ENCODE measurements around the gene SH3TC1.

The SH3TC1 gene

DNA sequence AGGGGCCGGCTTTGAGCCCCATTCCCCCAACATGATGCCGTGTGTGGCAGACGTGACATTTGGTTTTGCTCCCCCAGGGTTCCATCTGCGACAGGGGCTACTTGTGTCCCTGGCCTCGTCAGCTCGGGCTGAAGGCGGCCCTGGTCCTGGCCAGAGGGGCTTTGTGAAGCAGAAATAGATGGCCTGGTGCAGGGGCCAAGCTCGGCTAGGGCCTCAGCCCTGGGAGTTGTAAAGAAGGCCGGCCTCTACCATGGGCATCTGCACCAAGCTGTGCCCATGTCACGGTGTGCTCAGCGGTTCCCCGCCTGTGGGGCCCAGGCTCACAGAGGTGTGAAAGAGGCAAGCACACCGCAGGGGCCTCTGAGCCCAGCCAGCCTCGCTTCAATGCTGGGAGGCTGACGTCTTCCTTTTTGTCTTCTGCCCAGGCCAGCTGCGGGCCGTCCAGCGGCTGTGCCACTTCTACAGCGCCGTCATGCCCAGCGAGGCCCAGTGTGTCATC, 32.5 kb downstream of the SH3TC1 start:
- TF ChIP-seq, protein P1, sequence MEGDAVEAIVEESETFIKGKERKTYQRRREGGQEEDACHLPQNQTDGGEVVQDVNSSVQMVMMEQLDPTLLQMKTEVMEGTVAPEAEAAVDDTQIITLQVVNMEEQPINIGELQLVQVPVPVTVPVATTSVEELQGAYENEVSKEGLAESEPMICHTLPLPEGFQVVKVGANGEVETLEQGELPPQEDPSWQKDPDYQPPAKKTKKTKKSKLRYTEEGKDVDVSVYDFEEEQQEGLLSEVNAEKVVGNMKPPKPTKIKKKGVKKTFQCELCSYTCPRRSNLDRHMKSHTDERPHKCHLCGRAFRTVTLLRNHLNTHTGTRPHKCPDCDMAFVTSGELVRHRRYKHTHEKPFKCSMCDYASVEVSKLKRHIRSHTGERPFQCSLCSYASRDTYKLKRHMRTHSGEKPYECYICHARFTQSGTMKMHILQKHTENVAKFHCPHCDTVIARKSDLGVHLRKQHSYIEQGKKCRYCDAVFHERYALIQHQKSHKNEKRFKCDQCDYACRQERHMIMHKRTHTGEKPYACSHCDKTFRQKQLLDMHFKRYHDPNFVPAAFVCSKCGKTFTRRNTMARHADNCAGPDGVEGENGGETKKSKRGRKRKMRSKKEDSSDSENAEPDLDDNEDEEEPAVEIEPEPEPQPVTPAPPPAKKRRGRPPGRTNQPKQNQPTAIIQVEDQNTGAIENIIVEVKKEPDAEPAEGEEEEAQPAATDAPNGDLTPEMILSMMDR (conservative IDR thresholded peaks at IDR 0.05; ENCODE audit: control insufficient read depth, insufficient read depth, low read depth, low read length), result no peak
- no peak for DNase-seq (ENCODE audit: low read depth)
- no peak overlapping the region for H3K4me3 ChIP-seq (ENCODE audit: control insufficient read depth, low read depth, low read length)

DNA sequence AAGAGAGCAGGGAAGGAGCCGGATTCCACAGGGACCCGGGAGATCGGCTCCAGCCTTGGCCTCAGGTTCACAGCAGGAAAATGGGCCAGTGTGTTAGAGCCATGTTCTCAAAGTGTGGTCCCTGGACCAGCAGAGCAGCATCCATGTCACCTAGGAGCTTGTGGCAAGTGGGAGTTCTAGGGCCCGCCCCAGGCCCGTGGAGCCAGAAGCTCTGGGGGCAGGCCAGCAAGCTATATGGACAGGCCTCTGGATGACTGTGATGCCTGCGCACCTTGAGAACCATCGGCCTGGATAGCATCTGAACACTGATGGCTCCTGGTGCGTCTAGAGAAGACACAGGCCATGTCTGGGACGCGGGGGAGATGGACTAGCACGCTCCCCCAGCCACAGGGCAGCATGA, 33.7 kb downstream of the SH3TC1 start:
- TF ChIP-seq, protein P1 (conservative IDR thresholded peaks at IDR 0.05; ENCODE audit: control insufficient read depth, insufficient read depth, low read depth, low read length), result no peak
- no peak for DNase-seq (ENCODE audit: low read depth)
- no peak overlapping the region for H3K4me3 ChIP-seq (ENCODE audit: control insufficient read depth, low read depth, low read length)

DNA sequence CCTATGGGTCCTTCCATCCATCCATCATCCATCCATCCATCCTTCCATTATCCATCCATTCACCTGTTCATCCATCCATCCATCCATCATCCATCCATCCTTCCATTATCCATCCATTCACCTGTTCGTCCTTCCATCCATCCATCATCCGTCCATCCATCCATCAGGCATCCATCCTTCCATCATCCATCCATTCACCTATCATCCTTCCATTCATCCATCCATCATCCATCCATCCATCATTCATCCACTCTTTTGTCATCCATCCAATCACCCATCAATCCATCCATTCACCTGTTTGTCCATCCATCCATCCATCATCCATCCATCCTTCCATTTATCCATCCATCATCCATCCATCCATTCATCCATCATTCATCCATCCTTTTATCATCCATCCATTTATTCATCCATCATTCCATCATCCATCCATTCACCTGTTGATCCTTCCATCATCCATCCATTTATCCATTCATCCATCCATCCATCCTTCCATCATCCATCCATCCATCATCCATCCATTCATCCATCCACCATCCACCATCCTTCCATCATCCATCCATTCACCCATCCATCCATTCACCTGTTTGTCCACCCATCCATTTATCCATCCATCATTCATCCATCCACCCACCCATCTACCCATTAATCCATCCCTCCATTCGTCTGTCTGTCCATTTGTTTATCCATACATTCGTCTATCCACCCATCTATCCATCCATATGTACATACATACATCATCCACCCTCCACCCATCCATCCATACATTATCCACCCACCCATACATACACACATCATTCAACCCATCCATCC, 34.8 kb downstream of the SH3TC1 start:
- TF ChIP-seq, protein P1 (conservative IDR thresholded peaks at IDR 0.05; ENCODE audit: control insufficient read depth, insufficient read depth, low read depth, low read length), result no peak
- H3K4me3 ChIP-seq (ENCODE audit: control insufficient read depth, low read depth, low read length), result no peak overlapping the region
- DNase-seq (ENCODE audit: low read depth), result no peak

DNA sequence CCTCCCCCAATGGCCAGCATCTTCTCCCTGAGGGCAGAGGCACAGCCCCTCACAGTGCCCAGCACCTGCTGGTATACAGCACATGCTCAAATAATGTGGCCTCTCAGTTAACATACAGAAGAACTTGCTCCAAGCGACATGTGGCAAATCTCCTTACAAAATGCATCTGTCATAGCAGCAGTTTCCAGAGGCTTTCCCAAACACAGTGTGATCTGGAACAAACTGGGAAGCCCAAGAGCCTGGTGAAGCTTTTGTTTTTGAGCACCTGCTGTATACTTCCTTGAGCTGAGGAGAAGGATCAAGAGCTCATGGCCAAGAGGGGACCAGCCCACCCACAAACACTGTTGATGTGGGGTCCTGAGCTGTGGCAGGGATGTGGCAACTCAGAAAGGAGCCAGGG, 35.6 kb downstream of the SH3TC1 start:
- no peak overlapping the region for H3K4me3 ChIP-seq (ENCODE audit: control insufficient read depth, low read depth, low read length)
- DNase-seq (ENCODE audit: low read depth), result no peak
- TF ChIP-seq, protein P1 (conservative IDR thresholded peaks at IDR 0.05; ENCODE audit: control insufficient read depth, insufficient read depth, low read depth, low read length), result no peak

DNA sequence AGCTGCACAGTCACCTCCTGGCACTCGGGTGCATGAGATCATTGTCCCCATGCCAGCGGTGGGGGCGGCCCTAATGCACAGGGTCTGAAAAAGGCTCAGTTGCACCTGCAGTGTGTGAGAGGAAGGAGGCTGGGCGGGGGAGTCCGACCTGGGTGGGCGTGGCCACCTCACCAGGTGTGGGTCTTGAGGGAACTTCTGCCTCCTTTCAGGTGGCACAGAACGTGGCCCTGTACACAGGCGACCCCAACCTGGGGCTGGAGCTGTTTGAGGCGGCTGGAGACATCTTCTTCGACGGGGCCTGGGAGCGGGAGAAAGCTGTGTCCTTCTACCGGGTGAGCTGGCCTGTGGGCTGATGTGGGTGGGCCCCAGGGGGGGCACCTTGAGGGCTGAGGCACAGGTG, 36.1 kb downstream of the SH3TC1 start:
- no peak overlapping the region for H3K4me3 ChIP-seq (ENCODE audit: control insufficient read depth, low read depth, low read length)
- DNase-seq (ENCODE audit: low read depth), result no peak
- TF ChIP-seq, protein P1 (conservative IDR thresholded peaks at IDR 0.05; ENCODE audit: control insufficient read depth, insufficient read depth, low read depth, low read length), result no peak

DNA sequence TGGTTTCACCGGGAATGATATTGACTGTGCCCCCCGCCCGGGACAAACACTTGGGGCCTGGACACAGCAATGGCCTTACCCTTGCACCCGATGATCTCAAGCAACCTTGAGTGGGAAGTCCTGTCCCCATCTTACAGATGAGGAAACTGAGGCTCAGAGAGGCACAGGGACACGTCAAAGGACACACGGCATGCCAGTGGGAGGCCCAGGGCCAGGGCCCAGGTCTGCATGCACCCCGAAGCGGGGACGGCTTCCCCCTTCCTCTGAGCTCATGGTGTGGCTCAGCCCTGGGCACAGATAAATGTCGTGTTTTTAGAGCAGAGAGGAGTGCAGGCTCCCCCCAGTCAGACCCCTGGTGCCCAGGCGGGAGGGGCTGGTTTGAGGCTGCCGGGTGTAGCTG, 36.6 kb downstream of the SH3TC1 start:
- TF ChIP-seq, protein P1 (conservative IDR thresholded peaks at IDR 0.05; ENCODE audit: control insufficient read depth, insufficient read depth, low read depth, low read length), result no peak
- DNase-seq (ENCODE audit: low read depth), result no peak
- H3K4me3 ChIP-seq (ENCODE audit: control insufficient read depth, low read depth, low read length), result no peak overlapping the region

Measured in fibroblast of mammary gland (primary cell).